HepG2 (cell line): Measurements from ENCODE around the gene ARHGAP23. TPM values are rescaled to one million over a fixed set of nuclear protein-coding genes. Genes with fewer than 3 reads are reported as not detected.

Experiments used
- ATAC-seq: fragments of 200-7000 bp; cut with Tn5 transposase; 3 replicates; pipeline ENCODE4 v1.9.1; 2020; ENCODE audit warnings: mild to moderate bottlenecking, moderate library complexity
- BruUV-seq: library from RNA; stranded (reverse); fragments of 400-500 nt; replicated peaks from 2 replicates; lab custom pipeline; 2021; lab: Mats Ljungman, UMichigan
- CTCF ChIA-PET: fragments of 300-600 bp; formaldehyde crosslinking; extraction: SDS; loops from one replicate; lab custom pipeline; 2021; ENCODE audit warnings: low total read pairs, inconsistent platforms, low intra/inter-chr PET ratio; lab: Yijun Ruan, JAX
- POLR2A ChIA-PET: fragments of 350-600 bp; sonication (Branson Sonifier 250); formaldehyde crosslinking; loops from one replicate; lab custom pipeline; 2020; ENCODE audit warnings: antibody characterized with exemption, inconsistent platforms; lab: Yijun Ruan, JAX
- DNase-seq: peaks from one replicate; pipeline ENCODE4 v3.0.0-alpha.2; 2015; ENCODE audit warnings: low spot score
- FAIRE-seq: peaks from 3 replicates; lab custom pipeline; 2011; peaks lifted over from hg19 to GRCh38; lab: Jason Lieb, UNC
- H2AFZ ChIP-seq: one replicate; pipeline ENCODE4 v1.6.1; 2011; ENCODE audit warnings: low read length, inconsistent platforms
- H3K27ac ChIP-seq: fragments of 300-600 bp; 3 replicates; pipeline ENCODE4 v1.8.0; 2011; ENCODE audit warnings: mixed run types, mild to moderate bottlenecking, mixed read lengths, low read length, inconsistent platforms; ENCODE audit not compliant: insufficient read depth; ENCODE audit errors: extremely low read length
- H3K27me3 ChIP-seq, 2 experiments: fragments of 200-600 bp in 1 of 2; 2 replicates in 1 of 2; 3 replicates in 1 of 2; pipeline versions ENCODE4 v1.6.0 to v1.8.0; 2011; ENCODE audit warnings: low read length in 2 of 2, mild to moderate bottlenecking in 2 of 2, moderate library complexity in 2 of 2, inconsistent platforms in 1 of 2; ENCODE audit not compliant: insufficient read depth in 2 of 2, control insufficient read depth in 1 of 2
- H3K36me3 ChIP-seq, 2 experiments: fragments of 200-600 bp in 1 of 2; replicated peaks in 1 of 2; 2 replicates in 1 of 2; 3 replicates in 1 of 2; pipeline versions ENCODE4 v1.5.1 to v1.8.0; 2011; ENCODE audit warnings: low read length in 2 of 2, inconsistent platforms in 1 of 2; ENCODE audit not compliant: insufficient read depth in 2 of 2, control insufficient read depth in 1 of 2
- H3K4me1 ChIP-seq: 2 replicates; pipeline ENCODE4 v1.5.1; 2012; ENCODE audit warnings: low read length, inconsistent platforms; ENCODE audit not compliant: insufficient read depth
- H3K4me2 ChIP-seq: 2 replicates; pipeline ENCODE4 v1.6.0; 2011; ENCODE audit warnings: low read depth, low read length, inconsistent platforms
- H3K4me3 ChIP-seq, 3 experiments: fragments of 200-600 bp in 1 of 3; sonication (generic), shearing (Covaris generic) in 1 of 3; replicated peaks in 1 of 3; 2 replicates each; pipeline ENCODE4 v1.5.1; 2011 to 2016; ENCODE audit warnings: low read length in 3 of 3, inconsistent platforms in 2 of 3, low read depth in 2 of 3, mild to moderate bottlenecking in 2 of 3, control low read depth in 1 of 3, mixed read lengths in 1 of 3; ENCODE audit not compliant: insufficient read depth in 1 of 3
- H3K79me2 ChIP-seq: one replicate; pipeline ENCODE4 v1.6.1; 2011; ENCODE audit warnings: low read length, inconsistent platforms; ENCODE audit not compliant: insufficient read depth
- H3K9ac ChIP-seq: 2 replicates; pipeline ENCODE4 v1.6.0; 2011; ENCODE audit warnings: mild to moderate bottlenecking, low read depth, low read length, inconsistent platforms; ENCODE audit not compliant: insufficient read depth
- H3K9me3 ChIP-seq: 2 replicates; pipeline ENCODE4 v1.5.1; 2012; ENCODE audit warnings: mild to moderate bottlenecking, low read length
- H4K20me1 ChIP-seq: 2 replicates; pipeline ENCODE4 v1.6.0; 2011; ENCODE audit warnings: inconsistent platforms, mild to moderate bottlenecking, low read length, moderate library complexity; ENCODE audit not compliant: insufficient read depth
- ARID4A ChIP-seq: sonication (generic); formaldehyde crosslinking; IDR thresholded peaks from 2 replicates; pipeline ENCODE4 v1.5.0; 2020; ENCODE audit warnings: mild to moderate bottlenecking, missing genetic modification reagents, borderline replicate concordance
- CBX5 ChIP-seq: sonication (generic); formaldehyde crosslinking; IDR thresholded peaks from 2 replicates; pipeline ENCODE4 v1.4.0; 2020; ENCODE audit warnings: missing genetic modification reagents, borderline replicate concordance
- DPF2 ChIP-seq: sonication (generic); formaldehyde crosslinking; IDR thresholded peaks from 2 replicates; pipeline ENCODE4 v1.4.0; 2020; ENCODE audit warnings: mild to moderate bottlenecking, low read depth, missing genetic modification reagents, borderline replicate concordance
- FOSL2 ChIP-seq: sonication (generic); formaldehyde crosslinking; IDR thresholded peaks from 2 replicates; pipeline ENCODE4 v1.4.0; 2020; ENCODE audit warnings: missing genetic modification reagents
- HOMEZ ChIP-seq: IDR thresholded peaks from 2 replicates; pipeline ENCODE4 v1.6.1; 2016; ENCODE audit warnings: low read depth
- REPIN1 ChIP-seq: sonication (generic); formaldehyde crosslinking; IDR thresholded peaks from 2 replicates; pipeline ENCODE4 v1.8.0; 2022; ENCODE audit warnings: missing genetic modification reagents, low read depth, mild to moderate bottlenecking, borderline replicate concordance
- ZBTB40 ChIP-seq, 2 experiments: fragments of 450-650 bp in 1 of 2; sonication (generic) in 1 of 2; formaldehyde crosslinking in 1 of 2; IDR thresholded peaks; 2 replicates each; pipeline versions ENCODE4 v1.6.1 to v1.8.0; 2016 to 2022; ENCODE audit warnings: antibody characterized with exemption in 1 of 2, mild to moderate bottlenecking in 1 of 2, missing genetic modification reagents in 1 of 2
- ZNF20 ChIP-seq: sonication (generic); formaldehyde crosslinking; IDR thresholded peaks from 2 replicates; pipeline ENCODE4 v1.4.0; 2020; ENCODE audit warnings: mild to moderate bottlenecking, moderate library complexity, missing genetic modification reagents
- WGBS: methylation state at CpG from one replicate; pipeline ENCODE4 v1.1.6; 2017; ENCODE audit warnings: low lambda C conversion rate; 5-methylcytosine and 5-hydroxymethylcytosine counted together
- in situ Hi-C: cut with HindIII; loops from 2 replicates; pipeline ENCODE4 v1.10.0; 2017; ENCODE audit warnings: low pct_unique_long_range_greater_than_20kb; ENCODE audit not compliant: extremely low pct_ligation_motif_present
- intact Hi-C: fragments of 100-400 bp; cut with micrococcal nuclease; formaldehyde crosslinking; loops from one replicate; pipeline ENCODE4 v1.10.0; 2022; ENCODE audit not compliant: unreplicated experiment
- polyA plus RNA-seq, 8 experiments: library from polyadenylated mRNA; depleted of rRNA in 3 of 8; stranded (reverse) in 7 of 8; unstranded in 1 of 8; fragments of >200 nt; fragmentation: Illumina TruSeq in 4 of 8; extraction: Trizol in 4 of 8; gene quantifications; 2 replicates each; pipeline versions ENCODE4 v1.2.1 to v1.2.3, GENCODE V29; 2011 to 2016; ENCODE audit warnings: low read depth in 4 of 8, missing spikeins in 1 of 8, mixed read lengths in 1 of 8; ENCODE audit not compliant: insufficient read depth in 1 of 8
- total RNA-seq, 5 experiments: library from RNA; depleted of rRNA; stranded (reverse); fragments of >200 nt; fragmentation: Illumina TruSeq; extraction: Trizol; gene quantifications; 2 replicates each; pipeline ENCODE4 v1.2.3, GENCODE V29; 2016; ENCODE audit warnings: low read depth in 1 of 5

Gene ARHGAP23
- total and polyA plus RNA-seq, 2 of the 13 experiments (the other 11 are each of a cell fraction or from before 2014, with no cell fraction given) = 0.03 TPM; not detected in 1

GRCh38 chr17:38425744-38426143 lies 2.5 kb upstream of the ARHGAP23 start:
- intact Hi-C loops (loop anchor here (10.0 kb wide), 1 partner anchor 239 kb away; no protein-coding TSS in a partner anchor), in situ Hi-C loops (loop anchor here (5.0 to 10.0 kb wide), 2 partner anchors 52 to 239 kb away; no protein-coding TSS in a partner anchor)
- Histone ChIP-seq H3K4me2 (no peak overlapping the region), H3K9ac (no peak overlapping the region), H3K9me3 (no peaks in the 10 kb centered on the region), H3K36me3 (no peaks in the 10 kb centered on the region), H3K27me3 (peaks cover 14 to 82% of the 10 kb centered on the region in 2 experiments), H3K4me1 (peaks cover 20% of the 10 kb centered on the region), H2AFZ (no peak overlapping the region), H4K20me1 (no peaks in the 10 kb centered on the region; the same call in 1 of the 2 replicates), H3K4me3 (no peak overlapping the region), H3K27ac (no peak overlapping the region), H3K79me2 (no peaks in the 10 kb centered on the region)
- ATAC-seq (no peak), FAIRE-seq (no peak), DNase-seq (no peak)
- WGBS = 13% methylated on average over 9 of the region's 9 CpGs
- CTCF ChIA-PET = no interaction called here
- POLR2A ChIA-PET = no interaction called here
- no TSS peak for BruUV-seq
- TF ChIP-seq ZNF20 (CRISPR knock-in tag) (no peak), FOSL2 (no peak), CBX5 (CRISPR knock-in tag) (no peak), ZBTB40 (IDR thresholded peaks at IDR 0.05) (no peak), ZBTB40 (CRISPR knock-in tag; IDR thresholded peaks at IDR 0.05) (no peak), REPIN1 (CRISPR knock-in tag) (no peak), HOMEZ (CRISPR knock-in tag) (no peak), DPF2 (no peak), ARID4A (CRISPR knock-in tag) (no peak)
